22Rv1 (cell line): ENCODE measurements around the gene TNC.

Source experiments
- H3K27ac ChIP-seq: fragments of 450-650 bp; 2 replicates; pipeline ENCODE4 v1.5.1; 2017
- CTCF ChIP-seq: fragments of 450-650 bp; IDR thresholded peaks from 2 replicates; pipeline ENCODE4 v1.5.1; 2017; ENCODE audit warnings: mild to moderate bottlenecking
- ZFX ChIP-seq: fragments of 450-650 bp; IDR thresholded peaks from 2 replicates; pipeline ENCODE4 v1.6.1; 2017; ENCODE audit warnings: antibody characterized with exemption, borderline replicate concordance

The TNC gene

DNA sequence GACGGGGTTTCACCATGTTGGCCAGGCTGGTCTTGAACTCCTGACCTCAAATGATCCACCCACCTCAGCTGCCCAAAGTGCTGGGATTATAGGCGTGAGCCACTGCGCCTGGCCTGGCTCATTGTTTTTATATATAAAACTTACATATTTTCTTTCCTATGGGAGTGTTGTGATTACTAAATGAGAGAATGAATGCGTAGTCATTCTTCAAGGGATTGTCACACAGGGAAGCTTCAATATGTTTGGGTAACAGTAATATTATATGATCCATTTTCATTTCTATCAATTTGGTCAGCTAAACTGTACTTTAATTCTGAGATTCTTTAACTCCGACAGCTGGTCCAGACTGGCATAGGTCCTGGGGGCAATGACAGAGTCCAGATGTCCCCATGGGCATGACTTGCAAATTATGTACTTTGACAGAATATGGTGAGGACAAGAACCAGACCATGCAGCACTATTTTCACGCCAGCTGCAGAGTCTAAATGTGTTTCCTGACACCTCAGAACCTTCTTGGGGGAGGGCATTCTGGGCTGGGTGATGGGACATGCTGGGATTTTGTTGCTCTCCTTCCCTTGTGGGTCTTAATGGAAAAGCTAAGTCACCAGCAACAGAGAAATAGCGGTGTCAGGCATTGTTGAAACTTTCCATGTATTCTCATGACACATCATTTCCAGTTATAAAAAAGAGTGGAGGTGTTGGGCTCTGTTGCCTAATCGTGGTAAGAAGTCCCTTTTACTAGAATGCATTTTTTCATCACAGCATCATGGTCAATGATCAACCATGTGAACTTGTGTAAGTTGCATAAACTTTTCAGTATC, 40.9 kb upstream of the TNC start:
- TF ChIP-seq CTCF = no peak
- no peak for TF ChIP-seq ZFX
- no peak overlapping the region for H3K27ac ChIP-seq

GRCh38 chr9:115157245-115157674, 39.3 kb upstream of the TNC start:
- no peak overlapping the region for H3K27ac ChIP-seq
- TF ChIP-seq CTCF = no peak
- TF ChIP-seq ZFX = no peak

- TF ChIP-seq CTCF (no peak), ZFX (no peak)
- no peak overlapping the region for H3K27ac ChIP-seq
Observed at GRCh38 chr9:115155037-115155436, 37.1 kb upstream of the TNC start.

DNA sequence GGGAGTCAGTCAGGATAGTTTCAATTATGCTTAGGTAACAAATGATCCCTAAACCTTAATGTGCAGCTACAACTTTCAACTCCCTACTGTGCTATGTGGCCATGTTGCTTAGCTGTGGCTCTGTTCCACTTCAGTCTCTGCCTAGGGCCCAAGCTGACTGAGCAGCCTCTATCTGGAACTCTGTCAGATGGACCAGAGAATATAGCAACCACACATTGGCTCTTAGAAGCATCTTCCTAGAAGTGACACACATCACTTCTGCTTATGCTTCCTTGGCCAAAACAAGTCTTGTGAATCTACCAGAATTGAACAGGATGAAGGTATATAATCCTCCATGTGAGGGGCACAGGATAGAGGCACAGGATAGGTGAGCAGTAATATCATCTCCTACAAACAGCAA, 36.7 kb upstream of the TNC start:
- TF ChIP-seq ZFX = no peak
- no peak for TF ChIP-seq CTCF
- H3K27ac ChIP-seq = no peak overlapping the region

DNA sequence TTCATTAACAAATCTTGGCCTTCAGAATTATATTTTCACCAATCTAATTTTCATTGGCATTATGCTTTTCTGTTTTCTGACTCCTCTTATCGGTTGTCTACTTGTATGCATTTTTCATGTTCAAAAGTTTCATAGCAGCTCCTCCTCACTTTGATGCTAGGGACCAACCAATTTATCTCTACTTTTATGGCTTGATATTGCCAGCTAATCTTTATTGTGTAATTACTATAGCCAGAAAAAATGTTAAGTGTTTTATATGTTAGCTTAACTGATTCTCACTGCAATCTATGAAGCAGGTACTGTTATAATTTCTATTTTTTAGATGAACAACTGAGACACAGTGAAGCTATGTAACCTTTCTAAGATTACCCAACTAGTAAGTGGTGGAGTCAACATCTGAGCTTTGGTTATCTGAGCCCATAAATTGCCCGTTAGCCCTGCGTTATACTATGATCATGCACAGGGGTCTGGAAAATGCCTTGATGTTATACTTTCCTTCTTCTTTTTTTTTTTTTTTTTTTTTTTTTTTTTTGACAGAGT, 34.4 kb upstream of the TNC start:
- H3K27ac ChIP-seq = no peak overlapping the region
- no peak for TF ChIP-seq ZFX
- no peak for TF ChIP-seq CTCF

- H3K27ac ChIP-seq = no peak overlapping the region
- TF ChIP-seq CTCF (no peak), ZFX (no peak)
Observed at GRCh38 chr9:115148721-115149120, 30.8 kb upstream of the TNC start.

DNA sequence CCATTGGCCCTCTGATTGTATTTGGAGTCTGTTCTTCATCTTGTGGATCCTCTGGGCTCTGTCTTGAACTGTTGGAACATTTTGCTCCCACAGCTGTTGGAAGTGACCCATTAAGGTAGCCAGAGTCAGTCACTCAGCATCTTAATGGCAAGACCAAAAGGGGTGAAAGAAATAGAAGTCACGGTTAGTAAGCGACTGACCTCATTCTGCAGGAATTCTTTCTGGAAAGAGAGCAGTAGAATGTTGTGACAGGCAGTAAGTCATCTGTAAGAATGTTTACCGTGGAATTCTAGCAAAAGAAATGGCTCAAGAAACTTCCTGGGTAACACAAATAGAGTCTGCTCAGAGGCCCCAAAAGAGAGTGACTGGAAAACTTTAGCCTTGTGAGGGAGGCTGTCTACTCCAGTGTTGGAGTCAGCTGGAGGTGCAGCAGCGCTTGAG, 28.6 kb upstream of the TNC start:
- H3K27ac ChIP-seq = no peak overlapping the region

More for the DNA sequence above, 28.6 kb upstream of the TNC start:
- no peak for TF ChIP-seq CTCF
